Renal cortex interstitium (tissue), 11 donors: ENCODE measurements around the gene TMEM247. TPM values are rescaled to one million over a fixed set of nuclear protein-coding genes. Genes with fewer than 3 reads are reported as not detected.
A peak's percentile ranks its signal among the peaks of the same experiment; 100 is the strongest.
"Not testable (repeated sequence)": the region's sequence is repeated elsewhere in the genome, so short reads cannot be mapped to it uniquely, and the experiment has no call there.

Experiments used
- DNase-seq, 11 donors: peaks; one replicate each; pipeline ENCODE4 v3.0.0-alpha.2; 2013; ENCODE audit warnings: low read depth in 9 of 11, low spot score in 4 of 11; ENCODE audit errors: extremely low read depth in 1 of 11
- polyA plus RNA-seq, 3 donors: library from polyadenylated mRNA; unstranded; fragments of 120-200 nt; gene quantifications; one replicate each; pipeline ENCODE4 v1.2.1, GENCODE V29; 2013; ENCODE audit not compliant: insufficient read length in 3 of 3

TMEM247 gene
- polyA plus RNA-seq, 3 donors, result not detected

GRCh38 chr2:46451131-46451711, 28.1 kb upstream of the TMEM247 start:
- DNase-seq, result no peak

- DNase-seq, result no peak
These were observed 22.6 kb upstream of the TMEM247 start for GRCh38 chr2:46456789-46457188.

- DNase-seq, result no peak
These were observed 20.4 kb upstream of the TMEM247 start for GRCh38 chr2:46458763-46459500.

- DNase-seq, result no peak
These were observed 19.7 kb upstream of the TMEM247 start for GRCh38 chr2:46459694-46460093.

- DNase-seq, result peak in 9 of 11 donors; percentile 41 to 73 (median 54)
These were observed 19.0 kb upstream of the TMEM247 start for GRCh38 chr2:46460241-46460921.

GRCh38 chr2:46461011-46461674, 18.2 kb upstream of the TMEM247 start:
- DNase-seq, result peak in 8 of 11 donors; percentile 31 to 59 (median 48)

GRCh38 chr2:46461709-46462171, 17.6 kb upstream of the TMEM247 start:
- no peak for DNase-seq

GRCh38 chr2:46462936-46463335, 16.4 kb upstream of the TMEM247 start:
- DNase-seq, result no peak

GRCh38 chr2:46469116-46469515, 10.2 kb upstream of the TMEM247 start:
- DNase-seq, result no peak

GRCh38 chr2:46469700-46470099, 9.7 kb upstream of the TMEM247 start:
- DNase-seq, result no peak

GRCh38 chr2:46470114-46470628, 9.2 kb upstream of the TMEM247 start:
- no peak for DNase-seq

- DNase-seq, result no peak
These were observed 8.3 kb upstream of the TMEM247 start for GRCh38 chr2:46471019-46471583.

- no peak for DNase-seq
These were observed 7.7 kb upstream of the TMEM247 start for GRCh38 chr2:46471697-46472096.

- not testable (repeated sequence) for DNase-seq
These were observed 7.2 kb upstream of the TMEM247 start for GRCh38 chr2:46472165-46472564.

GRCh38 chr2:46477462-46477861, 1.9 kb upstream of the TMEM247 start:
- DNase-seq, result not testable (repeated sequence)

GRCh38 chr2:46477925-46478324, 1.4 kb upstream of the TMEM247 start:
- no peak for DNase-seq

- DNase-seq, result no peak
These were observed 1.2 kb downstream of the TMEM247 start for GRCh38 chr2:46480562-46480961.

GRCh38 chr2:46481198-46482193, 2.1 kb downstream of the TMEM247 start:
- no peak for DNase-seq
